ENCODE measurements around the gene TCERG1L.

TCERG1L gene

GRCh38 chr10:131204406-131205152 is 106.9 kb downstream of the TCERG1L start:
- no peak for TF ChIP-seq POLR2AphosphoS5 (IDR thresholded peaks at IDR 0.05; ENCODE audit: low read depth, low read length)
- no peak for TF ChIP-seq FOXP2 (optimal IDR thresholded peaks at IDR 0.05; ENCODE audit: borderline replicate concordance, extremely low read depth, extremely low read length, insufficient read depth)
- TF ChIP-seq TAF1 (IDR thresholded peaks at IDR 0.05; ENCODE audit: borderline replicate concordance, insufficient read depth, low read length): no peak
- no peak for TF ChIP-seq SIN3A (IDR thresholded peaks at IDR 0.05; ENCODE audit: borderline replicate concordance, insufficient read depth, low read length)
- TF ChIP-seq REST (IDR thresholded peaks at IDR 0.05; ENCODE audit: insufficient read depth in 1 of 2, low read depth in 2 of 2, low read length in 2 of 2): no peak

GRCh38 chr10:131203456-131204357 is 107.8 kb downstream of the TCERG1L start:
- TF ChIP-seq FOXP2 (optimal IDR thresholded peaks at IDR 0.05; ENCODE audit: borderline replicate concordance, extremely low read depth, extremely low read length, insufficient read depth) (no peak), REST (IDR thresholded peaks at IDR 0.05; ENCODE audit: insufficient read depth in 1 of 2, low read depth in 2 of 2, low read length in 2 of 2) (no peak), POLR2AphosphoS5 (IDR thresholded peaks at IDR 0.05; ENCODE audit: low read depth, low read length) (no peak), SIN3A (IDR thresholded peaks at IDR 0.05; ENCODE audit: borderline replicate concordance, insufficient read depth, low read length) (no peak), TAF1 (IDR thresholded peaks at IDR 0.05; ENCODE audit: borderline replicate concordance, insufficient read depth, low read length) (no peak)

- TF ChIP-seq REST (IDR thresholded peaks at IDR 0.05; ENCODE audit: insufficient read depth in 1 of 2, low read depth in 2 of 2, low read length in 2 of 2) (no peak), SIN3A (IDR thresholded peaks at IDR 0.05; ENCODE audit: borderline replicate concordance, insufficient read depth, low read length) (no peak), FOXP2 (optimal IDR thresholded peaks at IDR 0.05; ENCODE audit: borderline replicate concordance, extremely low read depth, extremely low read length, insufficient read depth) (no peak), POLR2AphosphoS5 (IDR thresholded peaks at IDR 0.05; ENCODE audit: low read depth, low read length) (no peak), TAF1 (IDR thresholded peaks at IDR 0.05; ENCODE audit: borderline replicate concordance, insufficient read depth, low read length) (no peak)
Measured at GRCh38 chr10:131202990-131203389, 108.5 kb downstream of the TCERG1L start.

DNA sequence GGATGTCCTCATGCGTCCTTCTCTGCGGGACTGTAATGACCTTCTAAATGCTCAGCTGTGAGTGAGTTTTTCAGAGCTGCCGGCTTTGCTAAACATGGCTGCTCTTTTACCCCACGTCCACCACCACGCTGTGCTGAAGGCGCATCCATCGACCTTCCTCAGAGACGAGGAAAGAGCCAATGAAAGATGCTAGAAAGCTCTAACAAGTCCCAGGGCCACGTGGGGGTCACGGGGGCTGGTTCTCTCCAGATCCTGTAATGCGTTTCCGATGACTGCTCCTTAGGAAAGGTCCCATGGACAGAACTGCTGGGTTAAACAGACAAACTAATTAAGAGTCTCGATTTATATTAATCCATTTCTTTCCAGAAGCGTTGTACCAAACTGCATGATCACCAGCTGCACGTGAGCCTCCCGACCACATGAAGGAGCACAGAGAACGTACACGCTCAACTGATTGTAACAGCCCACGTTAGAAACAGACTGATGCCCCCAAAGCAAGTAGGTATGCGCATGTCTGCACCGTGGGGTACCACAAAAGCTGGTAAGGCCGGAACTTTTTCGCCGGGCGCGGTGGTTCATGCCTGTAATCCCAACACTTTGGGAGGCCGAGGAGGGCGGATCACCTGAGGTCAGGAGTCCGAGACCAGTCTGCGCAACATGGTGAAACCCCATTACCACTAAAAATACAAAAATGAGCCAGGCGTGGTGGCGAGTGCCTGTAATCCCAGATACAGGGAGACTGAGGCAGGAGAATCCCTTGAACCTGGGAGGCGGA is 109.6 kb downstream of the TCERG1L start:
- TF ChIP-seq REST (IDR thresholded peaks at IDR 0.05; ENCODE audit: insufficient read depth in 1 of 2, low read depth in 2 of 2, low read length in 2 of 2) (no peak), POLR2AphosphoS5 (IDR thresholded peaks at IDR 0.05; ENCODE audit: low read depth, low read length) (no peak), TAF1 (IDR thresholded peaks at IDR 0.05; ENCODE audit: borderline replicate concordance, insufficient read depth, low read length) (no peak), SIN3A (IDR thresholded peaks at IDR 0.05; ENCODE audit: borderline replicate concordance, insufficient read depth, low read length) (no peak), FOXP2 (optimal IDR thresholded peaks at IDR 0.05; ENCODE audit: borderline replicate concordance, extremely low read depth, extremely low read length, insufficient read depth) (no peak)
